Nephron progenitor cell (in vitro differentiated cells): ENCODE measurements around the gene LCN10.
A peak's percentile ranks its signal among the peaks of the same experiment; 100 is the strongest.

Experiments
- DNase-seq: peaks from one replicate; pipeline ENCODE4 v3.0.0; 2021
- H3K27ac Mint-ChIP-seq: 2 replicates; pipeline ENCODE4 v1.8.0; 2021; ENCODE audit warnings: mild to moderate bottlenecking, moderate library complexity, mixed read lengths
- H3K27me3 Mint-ChIP-seq: 2 replicates; pipeline ENCODE4 v1.8.0; 2021; ENCODE audit warnings: mild to moderate bottlenecking, low read depth, mixed read lengths; ENCODE audit not compliant: poor library complexity
- H3K36me3 Mint-ChIP-seq: 2 replicates; pipeline ENCODE4 v1.8.0; 2021; ENCODE audit warnings: low read depth, mixed read lengths
- H3K4me1 Mint-ChIP-seq: 2 replicates; pipeline ENCODE4 v1.8.0; 2021; ENCODE audit warnings: mixed read lengths
- H3K4me3 Mint-ChIP-seq: 2 replicates; pipeline ENCODE4 v1.8.0; 2021; ENCODE audit warnings: mild to moderate bottlenecking, moderate library complexity, mixed read lengths
- H3K9me3 Mint-ChIP-seq: 2 replicates; pipeline ENCODE4 v1.8.0; 2021; ENCODE audit warnings: mild to moderate bottlenecking, moderate library complexity, mixed read lengths
- TF ChIP-seq, protein P1 (sequence below): fragments of 200-600 bp; sonication (generic); IDR thresholded peaks from 2 replicates; pipeline ENCODE4 v1.5.0; 2021; ENCODE audit warnings: antibody characterized with exemption

Gene LCN10

GRCh38 chr9:136690806-136691261 lies 51.9 kb downstream of the LCN10 start:
- H3K9me3 Mint-ChIP-seq, result no peaks in the 10 kb centered on the region
- TF ChIP-seq, protein P1, sequence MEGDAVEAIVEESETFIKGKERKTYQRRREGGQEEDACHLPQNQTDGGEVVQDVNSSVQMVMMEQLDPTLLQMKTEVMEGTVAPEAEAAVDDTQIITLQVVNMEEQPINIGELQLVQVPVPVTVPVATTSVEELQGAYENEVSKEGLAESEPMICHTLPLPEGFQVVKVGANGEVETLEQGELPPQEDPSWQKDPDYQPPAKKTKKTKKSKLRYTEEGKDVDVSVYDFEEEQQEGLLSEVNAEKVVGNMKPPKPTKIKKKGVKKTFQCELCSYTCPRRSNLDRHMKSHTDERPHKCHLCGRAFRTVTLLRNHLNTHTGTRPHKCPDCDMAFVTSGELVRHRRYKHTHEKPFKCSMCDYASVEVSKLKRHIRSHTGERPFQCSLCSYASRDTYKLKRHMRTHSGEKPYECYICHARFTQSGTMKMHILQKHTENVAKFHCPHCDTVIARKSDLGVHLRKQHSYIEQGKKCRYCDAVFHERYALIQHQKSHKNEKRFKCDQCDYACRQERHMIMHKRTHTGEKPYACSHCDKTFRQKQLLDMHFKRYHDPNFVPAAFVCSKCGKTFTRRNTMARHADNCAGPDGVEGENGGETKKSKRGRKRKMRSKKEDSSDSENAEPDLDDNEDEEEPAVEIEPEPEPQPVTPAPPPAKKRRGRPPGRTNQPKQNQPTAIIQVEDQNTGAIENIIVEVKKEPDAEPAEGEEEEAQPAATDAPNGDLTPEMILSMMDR, result no peak
- H3K4me1 Mint-ChIP-seq, result peaks cover 25% of the 10 kb centered on the region
- peaks cover 28% of the 10 kb centered on the region for H3K27me3 Mint-ChIP-seq
- H3K4me3 Mint-ChIP-seq, result no peak overlapping the region
- DNase-seq, result no peak
- H3K27ac Mint-ChIP-seq, result no peak overlapping the region
- no peaks in the 10 kb centered on the region for H3K36me3 Mint-ChIP-seq

GRCh38 chr9:136690104-136690805 lies 52.5 kb downstream of the LCN10 start:
- peaks cover 26% of the 10 kb centered on the region for H3K4me1 Mint-ChIP-seq
- peak; percentile 4 for DNase-seq
- TF ChIP-seq, protein P1, result no peak
- H3K4me3 Mint-ChIP-seq, result no peak overlapping the region
- no peak overlapping the region for H3K27ac Mint-ChIP-seq
- H3K36me3 Mint-ChIP-seq, result no peaks in the 10 kb centered on the region
- H3K27me3 Mint-ChIP-seq, result peaks cover 34% of the 10 kb centered on the region
- H3K9me3 Mint-ChIP-seq, result no peaks in the 10 kb centered on the region

DNA sequence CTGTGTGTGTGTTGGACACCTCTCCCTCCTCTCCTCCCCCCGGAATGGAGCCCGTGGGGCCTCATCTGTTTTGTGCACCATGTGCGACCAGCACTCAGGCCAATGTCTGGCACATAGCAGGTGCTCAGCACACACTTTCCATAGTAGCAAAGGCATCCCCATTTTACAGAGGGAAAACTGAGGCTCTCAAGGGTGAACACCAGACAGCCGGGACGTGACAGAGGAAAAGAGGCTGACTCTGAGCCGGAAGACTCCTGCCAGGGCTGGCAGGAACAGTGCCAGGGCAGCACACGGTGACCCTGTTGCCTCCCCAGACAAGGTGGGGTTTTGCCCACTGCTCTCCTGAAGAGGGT lies 53.7 kb downstream of the LCN10 start:
- Mint-ChIP-seq H3K4me3 (no peak overlapping the region), H3K4me1 (peaks cover 21% of the 10 kb centered on the region), H3K9me3 (no peaks in the 10 kb centered on the region), H3K27me3 (peaks cover 46% of the 10 kb centered on the region), H3K27ac (no peak overlapping the region), H3K36me3 (no peaks in the 10 kb centered on the region)
- TF ChIP-seq, protein P1, result no peak
- DNase-seq, result no peak

GRCh38 chr9:136688274-136689107 lies 54.2 kb downstream of the LCN10 start:
- Mint-ChIP-seq H3K27ac (no peak overlapping the region), H3K9me3 (no peaks in the 10 kb centered on the region), H3K27me3 (peaks cover 51% of the 10 kb centered on the region), H3K4me1 (peaks cover 21% of the 10 kb centered on the region), H3K4me3 (no peak overlapping the region), H3K36me3 (no peaks in the 10 kb centered on the region)
- TF ChIP-seq, protein P1, result no peak
- DNase-seq, result no peak
